GOT3 (cell line): Measurements from ENCODE around the gene FARSA.
"Not testable (repeated sequence)": the region's sequence is repeated elsewhere in the genome, so short reads cannot be mapped to it uniquely, and the experiment has no call there.

Experiments used
- DNase-seq: peaks from one replicate; lab custom pipeline; 2025; ENCODE audit warnings: mixed read lengths; lab: John Stamatoyannopoulos, UW

FARSA gene

GRCh38 chr19:12933287-12934072, at the start of gene FARSA:
FARSA (minus strand) TSS chr19:12933711; CDS start chr19:12933696, 15 bp downstream.
- DNase-seq, result peak; percentile 67

GRCh38 chr19:12983091-12983490, 49.6 kb upstream of the FARSA start:
- no peak for DNase-seq

- DNase-seq, result no peak
These were observed 49.1 kb upstream of the FARSA start for GRCh38 chr19:12982648-12983047.

DNA sequence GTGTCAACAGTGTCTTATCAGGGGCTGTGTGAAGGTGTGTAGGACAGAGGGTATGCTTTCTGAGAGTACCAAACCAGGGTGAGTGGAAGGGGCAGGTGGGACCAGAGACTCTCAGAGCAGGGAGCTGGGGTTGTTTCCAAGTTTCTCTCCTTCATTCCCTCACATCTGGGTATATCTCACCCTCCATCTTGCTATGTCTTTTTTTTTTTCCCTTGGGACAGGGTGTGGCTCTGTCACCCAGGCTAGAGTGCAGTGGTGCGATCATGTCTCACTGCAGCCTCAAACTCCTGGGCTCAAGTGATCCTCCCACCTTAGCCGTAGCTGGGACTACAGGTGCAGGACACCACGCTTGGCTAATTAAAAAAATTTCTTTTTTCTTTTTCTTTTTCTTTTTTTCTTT, 46.5 kb upstream of the FARSA start:
- no peak for DNase-seq

DNA sequence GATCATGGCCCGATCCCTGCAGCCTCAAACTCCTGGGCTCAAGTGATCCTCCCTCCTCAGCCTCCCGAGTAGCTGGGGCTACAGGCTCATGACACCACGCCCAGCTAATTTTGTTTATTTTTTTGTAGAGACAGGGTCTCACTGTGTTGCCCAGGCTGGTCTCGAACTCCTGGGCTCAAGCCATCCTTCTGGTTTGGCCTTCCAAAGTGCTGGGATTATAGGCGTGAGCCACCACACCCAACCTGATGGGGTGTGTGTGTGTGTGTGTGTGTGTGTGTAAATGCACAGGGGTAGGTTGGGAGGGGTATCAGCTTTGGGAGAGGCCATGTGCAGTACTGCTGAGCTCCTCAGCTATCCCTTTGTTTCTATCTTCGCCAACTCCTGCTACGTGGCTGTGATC, 42.6 kb upstream of the FARSA start:
- not testable (repeated sequence) for DNase-seq

DNA sequence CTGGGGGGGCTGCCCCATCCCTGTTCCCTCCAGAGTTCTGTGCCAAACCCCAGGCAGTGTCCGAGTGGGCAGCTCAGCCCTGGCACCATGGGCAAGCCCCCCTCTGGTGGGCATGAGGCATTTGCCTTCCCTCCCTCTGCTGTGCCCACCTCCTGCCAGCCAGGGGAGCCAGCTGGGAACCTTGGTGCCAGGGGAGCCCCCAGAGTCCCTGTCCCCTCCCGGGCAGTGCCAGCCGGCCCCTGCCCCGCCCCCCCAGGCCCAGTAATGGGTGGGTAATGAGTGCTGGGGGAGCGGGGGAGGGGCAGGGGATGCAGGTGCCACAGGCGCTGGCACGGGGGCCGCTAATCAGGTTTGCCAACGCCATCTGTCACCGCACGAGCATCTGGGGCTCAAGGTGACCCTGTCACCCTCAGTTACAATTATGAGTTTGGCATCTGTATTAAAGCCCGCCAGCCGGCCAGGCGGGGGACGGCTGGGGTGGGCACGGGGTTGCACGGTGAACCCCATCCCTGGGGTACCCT, 41.8 kb upstream of the FARSA start:
- DNase-seq, result no peak

GRCh38 chr19:12974301-12975220, 41.0 kb upstream of the FARSA start:
- DNase-seq, result no peak

- no peak for DNase-seq
These were observed 39.7 kb upstream of the FARSA start for GRCh38 chr19:12973236-12973635.

DNA sequence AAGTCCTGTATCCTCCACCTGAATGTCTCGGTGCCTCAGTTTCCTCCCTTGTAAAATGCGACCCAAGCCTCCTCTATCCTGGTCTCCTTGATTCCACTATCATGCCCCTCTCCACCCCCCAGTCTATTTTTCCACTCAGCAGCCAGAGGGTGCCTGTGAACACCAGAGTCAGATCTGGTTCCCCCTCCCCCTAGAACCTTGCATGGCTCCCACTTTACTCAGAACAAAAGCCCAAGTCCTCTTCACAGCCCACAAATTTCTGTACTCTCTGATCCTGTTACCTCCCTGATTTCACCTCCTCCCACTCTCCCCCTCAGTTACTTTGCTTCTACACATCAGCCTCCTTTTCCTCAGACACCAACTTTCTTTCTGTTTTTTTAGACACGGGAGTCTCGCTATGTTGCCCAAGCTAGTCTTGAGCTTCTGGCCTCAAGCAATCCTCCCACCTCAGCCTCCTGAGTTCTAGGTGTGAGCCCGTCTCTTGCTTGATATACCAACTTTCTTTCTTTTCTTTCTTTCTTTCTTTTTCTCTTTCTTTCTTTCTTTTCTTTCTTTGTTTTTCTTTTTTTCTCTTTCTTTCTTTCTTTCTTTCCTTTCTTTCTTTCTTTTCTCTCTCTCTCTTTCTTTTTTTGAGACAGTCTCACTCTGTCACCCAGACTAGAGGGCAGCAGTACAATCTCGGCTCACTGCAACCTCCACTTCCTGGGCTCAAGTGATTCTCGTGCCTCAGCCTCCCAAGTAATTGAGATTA, 36.7 kb upstream of the FARSA start:
- no peak for DNase-seq

- no peak for DNase-seq
These were observed 35.9 kb upstream of the FARSA start, which contains the start of gene DAND5 for GRCh38 chr19:12969292-12969988. DAND5 (plus strand) TSS chr19:12969576; CDS start chr19:12969661, 85 bp downstream.

- no peak for DNase-seq
These were observed 34.4 kb upstream of the FARSA start for GRCh38 chr19:12967907-12968306.

DNA sequence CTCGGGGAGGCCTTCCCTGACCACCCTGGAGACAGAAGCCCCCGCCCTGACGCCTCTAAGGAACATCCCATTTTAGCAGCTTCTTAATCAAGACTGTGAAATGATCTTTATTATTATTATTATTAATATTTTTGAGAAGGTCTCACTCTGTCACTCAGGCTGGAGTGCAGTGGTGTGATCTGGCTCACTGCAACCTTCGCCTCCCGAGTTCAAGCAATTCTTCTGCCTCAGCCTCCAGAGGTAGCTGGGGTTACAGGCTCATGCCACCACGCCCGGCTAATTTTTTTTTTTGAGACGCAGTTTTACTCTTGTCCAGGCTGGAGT, 32.3 kb upstream of the FARSA start:
- DNase-seq, result no peak

DNA sequence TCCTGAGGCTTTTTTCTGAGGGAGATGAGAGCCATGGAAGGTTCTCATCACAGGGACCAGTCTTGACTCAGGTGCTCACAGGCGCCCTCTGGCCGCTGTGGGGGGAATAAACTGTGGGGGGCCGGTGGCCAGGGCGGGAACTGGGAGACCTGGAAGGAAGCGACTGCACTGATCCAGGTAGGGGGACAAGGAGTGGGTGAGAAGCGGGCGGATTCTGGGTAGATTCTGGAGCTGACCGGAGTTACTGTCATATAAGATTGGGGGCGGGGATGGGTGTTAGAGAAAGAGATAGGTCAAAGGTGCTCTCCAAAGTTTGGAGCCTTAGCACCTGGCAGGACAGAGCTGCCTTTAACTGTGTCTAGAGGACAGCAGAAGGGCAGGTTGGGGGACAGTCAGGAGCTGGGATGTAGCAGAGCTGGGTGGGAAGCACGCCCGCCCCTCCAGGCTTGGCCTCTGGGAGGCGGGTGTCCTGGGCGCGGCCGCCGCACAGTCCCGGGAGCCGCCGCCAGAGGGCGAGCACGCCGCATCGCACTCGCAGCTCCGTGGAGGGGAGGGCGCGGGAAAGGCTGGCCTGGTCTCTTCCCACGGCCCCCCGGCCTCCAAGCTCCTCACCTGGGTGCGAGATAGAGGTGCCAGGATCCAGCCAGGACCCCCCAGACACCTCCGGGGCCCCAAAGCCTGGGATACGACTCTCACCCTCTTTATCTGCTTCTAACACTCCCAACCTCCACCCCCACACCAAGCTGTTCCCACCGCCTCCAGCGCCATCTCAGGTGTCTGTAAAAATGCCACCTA, 31.7 kb upstream of the FARSA start:
- DNase-seq, result peak; percentile 35

- no peak for DNase-seq
These were observed 26.0 kb upstream of the FARSA start for GRCh38 chr19:12959481-12959880.

- not testable (repeated sequence) for DNase-seq
These were observed 24.0 kb upstream of the FARSA start for GRCh38 chr19:12957389-12957952.

- DNase-seq, result peak; percentile 42
These were observed 23.2 kb upstream of the FARSA start, which contains the start of gene GADD45GIP1 for GRCh38 chr19:12956446-12957388. GADD45GIP1 (minus strand) TSS chr19:12957223; CDS start chr19:12957212, 11 bp downstream.

DNA sequence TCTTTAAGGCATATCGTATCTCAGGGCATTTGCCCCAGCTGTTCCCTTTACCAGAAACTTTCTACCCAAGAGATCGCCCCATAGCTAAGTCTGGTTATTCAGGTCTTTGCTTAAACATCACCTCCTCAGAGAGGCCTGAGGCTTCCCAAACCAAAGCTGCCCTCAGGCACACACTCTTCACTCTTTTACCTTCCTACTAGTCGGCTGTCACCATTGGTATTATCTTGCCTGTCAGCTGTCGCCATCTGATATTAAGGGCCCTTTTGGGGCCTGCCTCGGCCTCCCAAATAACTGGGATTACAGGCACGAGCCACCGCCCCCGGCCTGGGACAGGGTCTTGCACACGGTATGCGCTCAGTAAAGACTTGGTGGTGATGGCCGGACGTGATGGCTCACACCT, 22.5 kb upstream of the FARSA start:
- no peak for DNase-seq

- DNase-seq, result not testable (repeated sequence)
These were observed 22.1 kb upstream of the FARSA start for GRCh38 chr19:12955575-12955974.

DNA sequence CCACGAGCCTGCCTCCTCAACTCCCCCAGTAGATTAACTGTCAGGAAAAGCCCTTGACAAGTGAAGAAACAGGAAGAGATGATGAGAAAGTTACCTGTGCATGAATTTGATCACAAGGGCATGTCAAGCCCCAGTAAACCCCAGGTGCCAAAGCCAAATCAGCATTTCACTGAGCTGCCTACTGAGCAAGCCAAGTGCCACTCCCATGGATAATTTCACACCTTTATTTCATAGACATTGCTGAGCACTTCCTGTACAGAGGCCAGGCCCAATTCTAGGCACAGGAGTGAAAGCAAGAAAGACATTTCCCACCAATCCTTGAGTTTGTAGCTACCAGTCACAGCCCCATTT, 21.1 kb upstream of the FARSA start:
- DNase-seq, result no peak
